H9 (cell line): Measurements from ENCODE around the gene TMOD1. TPM values are rescaled to one million over a fixed set of nuclear protein-coding genes. Genes with fewer than 3 reads are reported as not detected.

Experiments used
- DNase-seq: peaks from one replicate; pipeline ENCODE4 v3.0.0-alpha.2; 2017
- H2AFZ ChIP-seq: one replicate; pipeline ENCODE4 v1.6.1; 2013; ENCODE audit warnings: mild to moderate bottlenecking, low read length, control low read depth, moderate library complexity
- H2AK5ac ChIP-seq: 2 replicates; pipeline ENCODE4 v1.6.1; 2013; ENCODE audit warnings: low read length, control low read depth, mixed read lengths; ENCODE audit not compliant: insufficient read length
- H2BK120ac ChIP-seq: one replicate; pipeline ENCODE4 v1.6.1; 2013; ENCODE audit warnings: low read depth, mild to moderate bottlenecking, low read length, control low read depth, inconsistent platforms; ENCODE audit not compliant: poor library complexity, severe bottlenecking
- H2BK12ac ChIP-seq: 2 replicates; pipeline ENCODE4 v1.6.1; 2013; ENCODE audit warnings: low read length, control low read depth, mixed read lengths, low read depth; ENCODE audit not compliant: insufficient read length
- H2BK15ac ChIP-seq: 2 replicates; pipeline ENCODE4 v1.6.1; 2013; ENCODE audit warnings: low read depth, low read length, control low read depth
- H2BK20ac ChIP-seq: one replicate; pipeline ENCODE4 v1.6.1; 2013; ENCODE audit warnings: low read depth, mild to moderate bottlenecking, low read length, control low read depth, inconsistent platforms; ENCODE audit not compliant: poor library complexity, severe bottlenecking
- H2BK5ac ChIP-seq: 2 replicates; pipeline ENCODE4 v1.6.1; 2013; ENCODE audit warnings: low read length, control low read depth, mixed read lengths; ENCODE audit not compliant: insufficient read length
- H3K14ac ChIP-seq: 2 replicates; pipeline ENCODE4 v1.6.1; 2013; ENCODE audit warnings: low read length, control low read depth; ENCODE audit not compliant: insufficient read depth
- H3K18ac ChIP-seq: 2 replicates; pipeline ENCODE4 v1.6.1; 2013; ENCODE audit warnings: low read depth, mild to moderate bottlenecking, mixed read lengths, low read length, control low read depth; ENCODE audit not compliant: insufficient read length
- H3K23ac ChIP-seq: 2 replicates; pipeline ENCODE4 v1.6.1; 2013; ENCODE audit warnings: low read length, control low read depth, mixed read lengths, low read depth; ENCODE audit not compliant: insufficient read length
- H3K23me2 ChIP-seq: 2 replicates; pipeline ENCODE4 v1.6.1; 2013; ENCODE audit warnings: low read depth, mild to moderate bottlenecking, mixed read lengths, low read length, control low read depth; ENCODE audit not compliant: insufficient read length, poor library complexity, severe bottlenecking
- H3K27ac ChIP-seq: 2 replicates; pipeline ENCODE4 v1.5.1; 2013; ENCODE audit warnings: low read length, control low read depth, mixed read lengths, low read depth; ENCODE audit not compliant: insufficient read length
- H3K27me3 ChIP-seq: 2 replicates; pipeline ENCODE4 v1.6.1; 2013; ENCODE audit warnings: low read length, control low read depth, inconsistent platforms; ENCODE audit not compliant: insufficient read depth
- H3K4ac ChIP-seq: 2 replicates; pipeline ENCODE4 v1.6.1; 2013; ENCODE audit warnings: low read depth, mild to moderate bottlenecking, control low read depth, inconsistent platforms, low read length, moderate library complexity
- H3K4me1 ChIP-seq: 2 replicates; pipeline ENCODE4 v1.6.1; 2013; ENCODE audit warnings: low read length, control low read depth, inconsistent platforms; ENCODE audit not compliant: insufficient read depth
- H3K4me2 ChIP-seq: 2 replicates; pipeline ENCODE4 v1.6.1; 2013; ENCODE audit warnings: low read length, control low read depth, mixed read lengths; ENCODE audit not compliant: insufficient read length, insufficient read depth
- H3K56ac ChIP-seq: 2 replicates; pipeline ENCODE4 v1.6.1; 2013; ENCODE audit warnings: low read depth, mild to moderate bottlenecking, mixed read lengths, low read length, control low read depth; ENCODE audit not compliant: insufficient read length
- H3K79me1 ChIP-seq: 2 replicates; pipeline ENCODE4 v1.6.1; 2013; ENCODE audit warnings: low read depth, mild to moderate bottlenecking, moderate library complexity, low read length, control low read depth, inconsistent platforms; ENCODE audit not compliant: insufficient read depth, poor library complexity, severe bottlenecking
- H3K79me2 ChIP-seq: 2 replicates; pipeline ENCODE4 v1.6.1; 2013; ENCODE audit warnings: low read length, control low read depth, inconsistent platforms; ENCODE audit not compliant: insufficient read depth
- H3K9ac ChIP-seq: 2 replicates; pipeline ENCODE4 v1.6.1; 2013; ENCODE audit warnings: low read length, control low read depth, mixed read lengths; ENCODE audit not compliant: insufficient read length; ENCODE audit errors: extremely low read depth
- H3K9me3 ChIP-seq: one replicate; pipeline ENCODE4 v1.6.1; 2013; ENCODE audit warnings: low read depth, low read length, inconsistent platforms; ENCODE audit not compliant: control insufficient read depth
- H3T11ph ChIP-seq: one replicate; pipeline ENCODE4 v1.6.1; 2013; ENCODE audit warnings: mild to moderate bottlenecking, low read length, control low read depth, inconsistent platforms
- H4K20me1 ChIP-seq: one replicate; pipeline ENCODE4 v1.6.1; 2013; ENCODE audit not compliant: control insufficient read depth, insufficient read length, insufficient read depth
- H4K5ac ChIP-seq: 2 replicates; pipeline ENCODE4 v1.6.1; 2013; ENCODE audit warnings: low read depth, mild to moderate bottlenecking, mixed read lengths, low read length, control low read depth; ENCODE audit not compliant: insufficient read length
- H4K8ac ChIP-seq: replicated peaks from 2 replicates; pipeline ENCODE4 v1.6.1; 2013; ENCODE audit warnings: low read length, control low read depth, mixed read lengths, low read depth; ENCODE audit not compliant: insufficient read length
- H4K91ac ChIP-seq: 2 replicates; pipeline ENCODE4 v1.6.1; 2013; ENCODE audit warnings: low read depth, mild to moderate bottlenecking, moderate library complexity, mixed read lengths, low read length, control low read depth; ENCODE audit not compliant: insufficient read length
- H3K27ac Mint-ChIP-seq, 3 experiments: 2 replicates in 2 of 3; 3 replicates in 1 of 3; pipeline ENCODE4 v1.8.0; 2020 to 2021; ENCODE audit warnings: mixed read lengths in 3 of 3, mild to moderate bottlenecking in 1 of 3, moderate library complexity in 1 of 3
- H3K27me3 Mint-ChIP-seq: 2 replicates; pipeline ENCODE4 v1.8.0; 2021; ENCODE audit warnings: low read depth, mild to moderate bottlenecking, moderate library complexity, mixed read lengths
- H3K36me3 Mint-ChIP-seq, 3 experiments: 2 replicates in 2 of 3; 3 replicates in 1 of 3; pipeline ENCODE4 v1.8.0; 2020 to 2021; ENCODE audit warnings: low read depth in 3 of 3, mixed read lengths in 3 of 3; ENCODE audit not compliant: insufficient read depth in 1 of 3
- H3K4me1 Mint-ChIP-seq, 2 experiments: 2 replicates each; pipeline ENCODE4 v1.8.0; 2020; ENCODE audit warnings: mixed read lengths in 2 of 2
- H3K4me3 Mint-ChIP-seq, 2 experiments: 2 replicates in 1 of 2; 3 replicates in 1 of 2; pipeline ENCODE4 v1.8.0; 2020 to 2021; ENCODE audit warnings: mild to moderate bottlenecking in 2 of 2, mixed read lengths in 2 of 2, moderate library complexity in 1 of 2
- H3K9me3 Mint-ChIP-seq, 2 experiments: 2 replicates in 1 of 2; 3 replicates in 1 of 2; pipeline ENCODE4 v1.8.0; 2020; ENCODE audit warnings: mild to moderate bottlenecking in 2 of 2, mixed read lengths in 2 of 2, moderate library complexity in 1 of 2
- WGBS: extraction: QIAGEN DNeasy Blood & Tissue Kit; methylation state at CpG from one replicate; pipeline ENCODE4 v1.1.7; 2013; ENCODE audit warnings: missing lambda C conversion rate, low lambda C conversion rate, mixed read lengths; ENCODE audit not compliant: insufficient read length; ENCODE audit errors: extremely low coverage; 5-methylcytosine and 5-hydroxymethylcytosine counted together
- total RNA-seq: library from RNA; stranded (reverse); gene quantifications from 2 replicates; pipeline ENCODE4 v1.2.1, GENCODE V29; 2021
- TF ChIP-seq, protein P1 (sequence below): fragments of 200-600 bp; sonication (generic); conservative IDR thresholded peaks from 3 replicates; pipeline ENCODE4 v1.8.0; 2021; ENCODE audit warnings: antibody characterized with exemption, mild to moderate bottlenecking

Gene TMOD1
- total RNA-seq, 1 experiment from 2014 or later, result 0.98 TPM

DNA sequence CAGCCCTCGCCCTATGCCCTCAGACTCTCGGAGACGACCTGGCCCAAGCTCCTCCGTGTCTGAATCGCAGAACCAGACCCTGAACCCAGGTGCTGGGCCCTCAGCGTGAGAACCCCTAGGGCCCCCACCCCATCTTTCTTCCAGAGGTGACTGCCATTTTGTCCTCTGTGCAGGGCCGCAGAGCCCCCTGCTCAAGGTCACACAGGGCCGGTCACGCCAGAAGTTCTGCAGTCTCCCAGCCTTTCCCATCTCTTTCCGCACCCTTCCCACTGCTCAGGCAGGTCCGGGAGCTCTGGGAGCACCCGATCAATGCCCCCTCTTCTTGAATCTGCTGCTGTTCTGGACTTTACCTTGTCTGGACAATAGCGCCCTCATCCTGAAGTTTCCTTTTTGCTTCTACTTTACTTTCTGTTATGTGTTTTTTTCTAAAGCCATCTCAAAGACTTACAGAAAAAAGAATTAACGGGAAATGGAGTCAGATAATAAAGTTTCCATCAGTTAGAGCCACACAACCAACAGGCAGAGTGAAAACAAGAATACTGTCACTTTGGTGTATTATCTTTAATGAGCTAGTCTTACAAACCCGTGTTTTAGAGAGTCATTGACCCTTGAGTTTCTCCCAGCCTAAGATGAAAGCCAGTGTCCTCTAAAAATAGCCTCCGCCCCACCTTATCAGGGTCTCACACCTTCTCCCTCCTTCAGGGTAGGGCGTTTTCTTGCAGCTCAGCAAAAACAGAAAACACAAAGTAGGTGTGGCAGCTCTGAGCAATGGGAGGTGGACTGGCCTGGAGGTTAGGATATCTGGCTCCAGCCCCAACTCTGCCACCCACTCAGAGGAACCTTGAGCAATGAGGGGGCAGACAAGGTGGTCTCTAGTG lies 1.8 kb downstream of the TMOD1 start:
- Mint-ChIP-seq H3K9me3 (peaks cover 4 to 8% of the 10 kb centered on the region in 2 experiments; a peak in 4 of 5 replicates), H3K4me1 (peaks cover 10 to 16% of the 10 kb centered on the region in 2 experiments), H3K27ac (no peak overlapping the region), H3K4me3 (peak overlapping the region; percentile 66 to 88), H3K36me3 (no peaks in the 10 kb centered on the region; a peak in 1 of 7 replicates), H3K27me3 (peaks cover 32% of the 10 kb centered on the region)
- Histone ChIP-seq H3K9me3 (no peaks in the 10 kb centered on the region), H3K23ac (no peak overlapping the region), H3K4me2 (peak overlapping the region; percentile 69), H2BK5ac (no peak overlapping the region), H4K8ac (no peak overlapping the region), H3K4me1 (no peaks in the 10 kb centered on the region; the same call in 1 of the 2 replicates), H2BK15ac (no peak overlapping the region), H4K5ac (no peak overlapping the region), H4K91ac (no peak overlapping the region), H3K79me2 (no peaks in the 10 kb centered on the region), H3K56ac (no peak overlapping the region), H3K9ac (no peak overlapping the region), H2BK12ac (no peak overlapping the region), H3K23me2 (peaks cover 16% of the 10 kb centered on the region), H3K27ac (no peak overlapping the region), H4K20me1 (no peaks in the 10 kb centered on the region), H3K18ac (no peak overlapping the region), H3K14ac (no peak overlapping the region), H2AK5ac (no peak overlapping the region), H2AFZ (no peak overlapping the region), H2BK120ac (no peak overlapping the region), H3K79me1 (no peaks in the 10 kb centered on the region), H2BK20ac (no peak overlapping the region), H3K27me3 (peaks cover 45% of the 10 kb centered on the region), H3T11ph (no peak overlapping the region), H3K4ac (no peak overlapping the region)
- peak; percentile 42 for DNase-seq
- WGBS, result no CpG with 5 or more reads among the region's 17 CpGs
- TF ChIP-seq, protein P1, sequence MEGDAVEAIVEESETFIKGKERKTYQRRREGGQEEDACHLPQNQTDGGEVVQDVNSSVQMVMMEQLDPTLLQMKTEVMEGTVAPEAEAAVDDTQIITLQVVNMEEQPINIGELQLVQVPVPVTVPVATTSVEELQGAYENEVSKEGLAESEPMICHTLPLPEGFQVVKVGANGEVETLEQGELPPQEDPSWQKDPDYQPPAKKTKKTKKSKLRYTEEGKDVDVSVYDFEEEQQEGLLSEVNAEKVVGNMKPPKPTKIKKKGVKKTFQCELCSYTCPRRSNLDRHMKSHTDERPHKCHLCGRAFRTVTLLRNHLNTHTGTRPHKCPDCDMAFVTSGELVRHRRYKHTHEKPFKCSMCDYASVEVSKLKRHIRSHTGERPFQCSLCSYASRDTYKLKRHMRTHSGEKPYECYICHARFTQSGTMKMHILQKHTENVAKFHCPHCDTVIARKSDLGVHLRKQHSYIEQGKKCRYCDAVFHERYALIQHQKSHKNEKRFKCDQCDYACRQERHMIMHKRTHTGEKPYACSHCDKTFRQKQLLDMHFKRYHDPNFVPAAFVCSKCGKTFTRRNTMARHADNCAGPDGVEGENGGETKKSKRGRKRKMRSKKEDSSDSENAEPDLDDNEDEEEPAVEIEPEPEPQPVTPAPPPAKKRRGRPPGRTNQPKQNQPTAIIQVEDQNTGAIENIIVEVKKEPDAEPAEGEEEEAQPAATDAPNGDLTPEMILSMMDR, result peak; percentile 41; the same call in 1 of the 3 replicates
